Germinal center (tissue), 1 donor: ENCODE measurements around the gene TUBB4B.
"Not testable (repeated sequence)": the region's sequence is repeated elsewhere in the genome, so short reads cannot be mapped to it uniquely, and the experiment has no call there.

Experiments used
- DNase-seq: peaks from one replicate; pipeline ENCODE4 v3.0.0; 2012; ENCODE audit warnings: mixed read lengths, low spot score

The TUBB4B gene

GRCh38 chr9:137236936-137237421, 4.1 kb upstream of the TUBB4B start:
- no peak for DNase-seq

DNA sequence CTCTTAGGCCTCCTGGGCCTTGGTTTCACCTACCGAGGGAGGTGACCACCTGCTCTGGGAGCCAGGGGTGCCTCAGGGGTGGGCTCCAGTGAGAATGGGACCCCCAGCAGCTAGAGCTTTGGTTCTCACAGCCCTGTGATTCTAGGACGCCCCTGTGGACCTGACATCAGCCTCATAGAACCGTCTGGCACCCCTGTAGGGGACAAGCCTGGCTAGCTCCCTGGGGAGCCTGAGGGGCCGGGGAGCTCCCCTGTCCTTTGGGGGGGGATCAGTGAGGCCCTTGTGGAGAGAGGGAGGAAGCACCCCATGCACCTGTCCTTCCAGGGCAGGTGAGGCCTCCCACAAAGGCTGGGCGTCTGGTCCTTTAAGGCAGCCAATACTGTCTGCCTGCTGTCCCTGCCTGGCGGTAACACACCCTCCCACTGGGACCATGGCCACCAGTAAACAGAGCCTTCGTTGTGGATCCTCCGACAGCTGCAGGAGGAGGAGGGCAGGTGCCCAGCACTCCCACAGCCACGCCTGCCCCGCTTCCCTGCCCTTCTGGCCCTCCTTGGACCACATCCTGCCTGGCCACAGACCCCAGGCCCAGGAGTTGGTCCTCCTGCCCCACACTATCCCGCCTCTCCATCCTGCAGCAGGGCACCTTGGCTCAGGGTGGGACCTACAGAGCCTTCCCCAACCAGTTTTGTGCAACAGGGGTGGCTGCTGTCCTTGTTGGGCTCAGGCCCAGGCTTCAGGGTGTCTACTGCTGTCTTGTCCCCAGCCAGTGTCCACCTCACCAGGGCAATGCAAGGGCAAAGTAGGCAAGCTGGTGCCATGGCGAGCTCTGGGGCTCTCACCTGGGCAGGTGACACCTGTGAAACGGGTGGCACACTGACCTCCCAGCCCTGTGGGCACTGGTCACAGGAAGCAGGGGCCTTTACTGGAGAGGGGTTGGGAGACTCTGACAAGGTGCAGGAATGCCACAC, 3.0 kb upstream of the TUBB4B start:
- no peak for DNase-seq

DNA sequence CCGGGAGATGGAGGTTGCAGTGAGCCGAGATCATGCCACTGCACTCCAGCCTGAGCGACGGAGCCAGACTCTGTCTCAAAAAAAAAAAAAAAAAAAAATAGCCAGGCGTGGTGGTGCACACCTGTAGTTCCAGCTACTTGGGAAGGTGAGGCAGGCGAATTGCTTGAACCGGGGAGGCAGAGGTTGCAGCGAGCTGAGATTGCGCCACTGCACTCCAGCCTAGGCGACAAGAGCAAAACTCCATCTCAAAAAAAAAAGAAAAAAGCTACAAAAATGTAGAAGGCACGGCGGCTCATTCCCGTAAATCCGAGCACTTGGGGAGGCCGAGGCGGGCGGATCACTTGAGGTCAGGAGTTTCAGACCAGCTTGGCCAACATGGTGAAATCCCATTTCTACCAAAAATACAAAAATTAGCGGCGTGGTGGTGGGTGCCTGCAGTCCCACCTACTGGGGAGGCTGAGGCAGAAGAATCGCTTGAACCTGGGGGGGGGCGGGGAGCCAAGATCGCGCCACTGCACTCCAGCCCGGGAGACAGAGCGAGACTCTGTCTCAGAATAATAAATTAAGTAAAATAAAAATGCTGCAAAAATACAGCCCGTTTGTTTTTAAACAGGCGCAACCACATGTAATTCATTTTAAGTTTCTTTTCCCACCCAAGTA, 1.4 kb upstream of the TUBB4B start:
- not testable (repeated sequence) for DNase-seq

DNA sequence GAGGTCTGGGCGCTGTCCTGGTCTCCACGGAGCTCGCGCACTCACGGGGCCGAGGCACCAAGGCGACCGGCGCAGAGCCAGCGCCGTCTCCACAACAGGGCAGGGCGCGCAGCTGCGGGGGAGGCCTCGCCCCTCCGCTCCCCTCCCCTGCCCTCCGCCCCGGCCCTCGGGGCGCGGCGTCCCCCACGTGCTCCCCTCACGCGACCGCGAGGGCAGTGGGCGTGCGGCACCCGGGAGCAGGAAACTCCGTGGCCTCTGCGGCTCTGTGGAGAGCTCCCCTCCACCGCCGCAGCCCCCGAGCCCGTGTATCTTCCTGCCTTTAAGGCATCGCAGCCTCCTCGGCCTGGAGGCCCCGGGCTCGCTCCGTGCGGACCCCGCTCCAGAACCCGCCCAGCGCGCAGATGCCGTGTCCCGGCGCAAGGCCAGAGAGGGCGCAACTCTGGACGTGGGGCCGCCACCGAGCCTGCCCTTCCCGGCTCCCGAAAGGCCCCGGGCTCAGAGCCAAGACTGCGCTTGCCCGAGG, 708 bp upstream of the TUBB4B start:
- peak; percentile 62 for DNase-seq

- DNase-seq = peak; percentile 63
Measured at GRCh38 chr9:137241490-137242268, 592 bp downstream of the TUBB4B start.

DNA sequence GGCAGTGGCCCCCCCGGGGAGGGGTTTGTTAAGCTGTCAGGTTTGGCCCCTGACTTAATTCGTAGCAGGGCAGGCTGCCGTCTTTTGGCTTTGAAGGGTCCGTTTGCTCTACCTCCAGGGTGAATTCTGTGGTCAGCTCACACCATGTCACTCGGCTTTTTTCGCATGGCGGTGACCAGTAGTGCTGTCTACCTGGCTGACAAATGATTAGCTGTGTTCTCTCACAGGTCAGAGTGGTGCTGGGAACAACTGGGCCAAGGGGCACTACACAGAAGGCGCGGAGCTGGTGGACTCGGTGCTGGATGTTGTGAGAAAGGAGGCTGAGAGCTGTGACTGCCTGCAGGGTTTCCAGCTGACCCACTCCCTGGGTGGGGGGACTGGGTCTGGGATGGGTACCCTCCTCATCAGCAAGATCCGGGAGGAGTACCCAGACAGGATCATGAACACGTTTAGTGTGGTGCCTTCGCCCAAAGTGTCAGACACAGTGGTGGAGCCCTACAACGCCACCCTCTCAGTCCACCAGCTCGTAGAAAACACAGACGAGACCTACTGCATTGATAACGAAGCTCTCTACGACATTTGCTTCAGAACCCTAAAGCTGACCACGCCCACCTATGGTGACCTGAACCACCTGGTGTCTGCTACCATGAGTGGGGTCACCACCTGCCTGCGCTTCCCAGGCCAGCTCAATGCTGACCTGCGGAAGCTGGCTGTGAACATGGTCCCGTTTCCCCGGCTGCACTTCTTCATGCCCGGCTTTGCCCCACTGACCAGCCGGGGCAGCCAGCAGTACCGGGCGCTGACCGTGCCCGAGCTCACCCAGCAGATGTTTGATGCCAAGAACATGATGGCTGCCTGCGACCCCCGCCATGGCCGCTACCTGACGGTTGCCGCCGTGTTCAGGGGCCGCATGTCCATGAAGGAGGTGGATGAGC, 1.4 kb downstream of the TUBB4B start:
- DNase-seq = no peak

- not testable (repeated sequence) for DNase-seq
Measured at GRCh38 chr9:137243266-137243625, 2.2 kb downstream of the TUBB4B start.

DNA sequence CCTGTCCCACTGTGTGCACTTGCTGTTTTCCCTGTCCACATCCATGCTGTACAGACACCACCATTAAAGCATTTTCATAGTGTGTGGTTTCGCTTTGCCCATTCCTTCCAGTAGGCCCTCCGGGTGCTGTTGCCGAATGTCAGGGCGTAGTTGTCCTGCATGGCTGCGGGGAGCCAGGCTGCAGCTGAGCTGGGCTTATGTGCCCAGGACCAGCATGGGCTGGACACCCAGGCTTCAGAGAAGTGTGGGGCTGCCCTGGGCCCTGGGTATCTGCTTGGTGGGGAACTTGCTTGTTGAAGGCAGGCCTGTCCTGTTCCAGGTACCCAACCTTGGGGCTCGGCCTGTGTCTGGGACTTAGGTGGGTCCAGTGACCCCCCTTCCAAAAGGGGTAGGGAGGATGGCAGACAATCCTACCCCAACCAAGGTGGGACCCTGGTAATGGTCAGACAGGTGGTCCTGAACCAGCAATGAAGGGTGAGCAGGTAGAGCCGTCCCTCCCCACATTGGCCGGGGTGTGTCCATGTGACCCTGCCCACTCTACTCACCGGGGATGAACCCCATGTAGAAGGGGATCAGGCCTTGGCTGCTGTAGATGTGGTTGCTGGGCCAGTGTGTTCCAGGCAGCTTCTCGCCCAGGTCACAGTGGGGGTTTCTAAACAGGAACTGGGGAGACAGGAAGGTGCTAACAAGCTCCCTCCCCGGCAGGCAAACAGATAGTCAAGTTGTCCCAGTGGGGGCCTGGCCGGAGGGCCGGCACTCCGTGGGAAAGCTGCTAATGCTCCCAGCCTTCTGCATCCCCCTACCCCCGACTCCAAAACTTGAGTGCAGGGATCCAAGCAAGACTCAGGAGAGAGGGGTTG, 2.8 kb downstream of the TUBB4B start:
- DNase-seq = no peak

GRCh38 chr9:137244486-137245449, 3.7 kb downstream of the TUBB4B start:
- DNase-seq = no peak

- no peak for DNase-seq
Measured at GRCh38 chr9:137245450-137246421, 4.6 kb downstream of the TUBB4B start.

- DNase-seq = no peak
Measured at GRCh38 chr9:137247135-137247915, 6.2 kb downstream of the TUBB4B start.

- no peak for DNase-seq
Measured at GRCh38 chr9:137247916-137248175, 6.8 kb downstream of the TUBB4B start.

GRCh38 chr9:137250329-137251193, 9.5 kb downstream of the TUBB4B start:
- DNase-seq = no peak

DNA sequence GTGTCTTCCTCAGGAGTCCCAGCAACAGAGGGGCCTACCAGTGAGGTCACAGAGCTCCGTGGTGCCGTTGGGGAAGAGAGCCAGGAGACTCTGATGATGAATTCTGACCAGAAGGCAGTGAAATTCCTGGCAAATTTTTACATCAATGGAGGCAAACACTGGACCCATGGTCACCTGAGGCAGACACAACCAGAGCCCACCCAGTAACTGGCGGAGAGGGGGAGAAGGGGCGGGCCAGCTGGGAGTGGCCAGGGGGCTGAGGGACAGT, 10.0 kb downstream of the TUBB4B start, which contains the start of gene STPG3:
TSS of gene STPG3 (plus strand) at position 93 of the 268 bp plus-strand sequence. CDS start at position 94, 1 bp downstream.
- no peak for DNase-seq

- DNase-seq = no peak
Measured at GRCh38 chr9:137251490-137252268, 10.6 kb downstream of the TUBB4B start.
